CD4-positive, alpha-beta T cell treated with Interleukin-12 subunit alpha and Interleukin-12 subunit beta, for 1 hour (primary cell): ENCODE data around the gene PTPRO.

ENCODE experiments used
- DNase-seq: peaks from one replicate; pipeline ENCODE4 v3.0.0-alpha.2; 2020

PTPRO gene

GRCh38 chr12:15530361-15530760 is 208.1 kb downstream of the PTPRO start:
- DNase-seq = no peak

- DNase-seq = peak; percentile 71
Measured at GRCh38 chr12:15532364-15532977, 210.2 kb downstream of the PTPRO start.

GRCh38 chr12:15534322-15534721 is 212.0 kb downstream of the PTPRO start:
- DNase-seq = peak; percentile 56

- DNase-seq = no peak
Measured at GRCh38 chr12:15534874-15535273, 212.6 kb downstream of the PTPRO start.

GRCh38 chr12:15535352-15535781 is 213.1 kb downstream of the PTPRO start:
- no peak for DNase-seq

GRCh38 chr12:15536446-15536845 is 214.1 kb downstream of the PTPRO start:
- DNase-seq = no peak

- DNase-seq = no peak
Measured at GRCh38 chr12:15538881-15539280, 216.6 kb downstream of the PTPRO start.

- no peak for DNase-seq
Measured at GRCh38 chr12:15540005-15540404, 217.7 kb downstream of the PTPRO start.

- no peak for DNase-seq
Measured at GRCh38 chr12:15540469-15540872, 218.2 kb downstream of the PTPRO start.

- no peak for DNase-seq
Measured at GRCh38 chr12:15541996-15542631, 219.8 kb downstream of the PTPRO start.

GRCh38 chr12:15543347-15543746 is 221.0 kb downstream of the PTPRO start:
- DNase-seq = no peak

GRCh38 chr12:15544589-15544988 is 222.3 kb downstream of the PTPRO start:
- DNase-seq = no peak

GRCh38 chr12:15545334-15545733 is 223.0 kb downstream of the PTPRO start:
- DNase-seq = no peak

- peak; percentile 65 for DNase-seq
Measured at GRCh38 chr12:15546102-15546701, 223.9 kb downstream of the PTPRO start.

GRCh38 chr12:15547063-15547462 is 224.8 kb downstream of the PTPRO start:
- no peak for DNase-seq

GRCh38 chr12:15547691-15548090 is 225.4 kb downstream of the PTPRO start:
- no peak for DNase-seq

GRCh38 chr12:15550793-15551192 is 228.5 kb downstream of the PTPRO start:
- DNase-seq = no peak

- no peak for DNase-seq
Measured at GRCh38 chr12:15555446-15555845, 233.1 kb downstream of the PTPRO start.

GRCh38 chr12:15556411-15557102 is 234.2 kb downstream of the PTPRO start:
- no peak for DNase-seq

- DNase-seq = no peak
Measured at GRCh38 chr12:15558915-15559528, 236.7 kb downstream of the PTPRO start.

GRCh38 chr12:15561396-15561795 is 239.1 kb downstream of the PTPRO start:
- DNase-seq = no peak

- DNase-seq = peak; percentile 13
Measured at GRCh38 chr12:15562263-15562662, 240.0 kb downstream of the PTPRO start.

GRCh38 chr12:15563663-15564062 is 241.4 kb downstream of the PTPRO start:
- DNase-seq = peak; percentile 41
